Astrocyte (in vitro differentiated cells and primary cell): ENCODE measurements around the gene PTPRN2. TPM values are rescaled to one million over a fixed set of nuclear protein-coding genes. Genes with fewer than 3 reads are reported as not detected.

Experiments used
- DNase-seq: peaks from one replicate; pipeline ENCODE4 v3.0.0-alpha.2; 2010; ENCODE audit warnings: low read depth
- FAIRE-seq: peaks from 2 replicates; lab custom pipeline; 2011; peaks lifted over from hg19 to GRCh38; lab: Jason Lieb, UNC
- H2AFZ ChIP-seq: 2 replicates; pipeline ENCODE4 v1.6.0; 2012; ENCODE audit warnings: low read depth, low read length, inconsistent platforms
- H3K27ac ChIP-seq: 2 replicates; pipeline ENCODE4 v1.5.1; 2011; ENCODE audit warnings: low read depth, low read length, inconsistent platforms
- H3K27me3 ChIP-seq: 2 replicates; pipeline ENCODE4 v1.6.0; 2011; ENCODE audit warnings: low read length, inconsistent platforms; ENCODE audit not compliant: insufficient read depth
- H3K36me3 ChIP-seq: 2 replicates; pipeline ENCODE4 v1.5.1; 2011; ENCODE audit warnings: low read length, inconsistent platforms; ENCODE audit not compliant: insufficient read depth
- H3K4me1 ChIP-seq: 2 replicates; pipeline ENCODE4 v1.5.1; 2011; ENCODE audit warnings: low read length, inconsistent platforms; ENCODE audit not compliant: insufficient read depth
- H3K4me2 ChIP-seq: 2 replicates; pipeline ENCODE4 v1.6.0; 2012; ENCODE audit warnings: low read length, inconsistent platforms
- H3K4me3 ChIP-seq: 2 replicates; pipeline ENCODE4 v1.5.1; 2011; ENCODE audit warnings: low read depth, mild to moderate bottlenecking, low read length, inconsistent platforms; ENCODE audit not compliant: insufficient read depth
- H3K79me2 ChIP-seq: 2 replicates; pipeline ENCODE4 v1.6.0; 2012; ENCODE audit warnings: mild to moderate bottlenecking, low read length, inconsistent platforms; ENCODE audit not compliant: insufficient read depth
- H3K9ac ChIP-seq: 2 replicates; pipeline ENCODE4 v1.6.0; 2012; ENCODE audit warnings: mild to moderate bottlenecking, low read length, inconsistent platforms
- H3K9me3 ChIP-seq: 2 replicates; pipeline ENCODE4 v1.5.1; 2012; ENCODE audit warnings: low read depth, mild to moderate bottlenecking, low read length, inconsistent platforms; ENCODE audit not compliant: insufficient read depth
- H4K20me1 ChIP-seq: 2 replicates; pipeline ENCODE4 v1.6.0; 2012; ENCODE audit warnings: low read length, inconsistent platforms; ENCODE audit not compliant: insufficient read depth
- H3K27ac Mint-ChIP-seq: one replicate; pipeline ENCODE4 v1.8.0; 2021; ENCODE audit warnings: mild to moderate bottlenecking, mixed read lengths; ENCODE audit not compliant: unreplicated experiment
- H3K27me3 Mint-ChIP-seq: one replicate; pipeline ENCODE4 v1.8.0; 2021; ENCODE audit warnings: low read depth, mixed read lengths; ENCODE audit not compliant: unreplicated experiment
- H3K36me3 Mint-ChIP-seq: one replicate; pipeline ENCODE4 v1.8.0; 2021; ENCODE audit warnings: low read depth, mixed read lengths; ENCODE audit not compliant: unreplicated experiment
- H3K4me1 Mint-ChIP-seq: one replicate; pipeline ENCODE4 v1.8.0; 2021; ENCODE audit warnings: low read depth, mixed read lengths; ENCODE audit not compliant: unreplicated experiment
- H3K4me3 Mint-ChIP-seq: one replicate; pipeline ENCODE4 v1.8.0; 2021; ENCODE audit warnings: mild to moderate bottlenecking, moderate library complexity, mixed read lengths; ENCODE audit not compliant: unreplicated experiment
- H3K9me3 Mint-ChIP-seq: one replicate; pipeline ENCODE4 v1.8.0; 2021; ENCODE audit warnings: mild to moderate bottlenecking, mixed read lengths; ENCODE audit not compliant: unreplicated experiment
- EZH2 ChIP-seq: IDR thresholded peaks from 2 replicates; pipeline ENCODE4 v1.6.1; 2012; ENCODE audit warnings: mild to moderate bottlenecking, low read length, inconsistent platforms; ENCODE audit not compliant: insufficient read depth
- total RNA-seq: library from RNA; stranded (reverse); gene quantifications from 2 replicates; pipeline ENCODE4 v1.2.1, GENCODE V29; 2021
- TF ChIP-seq, protein P1 (sequence below): IDR thresholded peaks from 2 replicates; pipeline ENCODE4 v1.5.1; 2011; ENCODE audit warnings: low read depth, mild to moderate bottlenecking, inconsistent platforms, low read length, moderate library complexity; ENCODE audit not compliant: insufficient read depth

PTPRN2 gene
- total RNA-seq, 1 donor from 2014 or later = 0.09 TPM

- H3K27ac ChIP-seq = no peak overlapping the region
- no peaks in the 10 kb centered on the region for H3K27me3 ChIP-seq
- no peak overlapping the region for H3K4me2 ChIP-seq
- no peak overlapping the region for H2AFZ ChIP-seq
- no peak overlapping the region for H3K9ac ChIP-seq
- H3K4me3 ChIP-seq = no peak overlapping the region
- Mint-ChIP-seq H3K4me3 (no peak overlapping the region), H3K4me1 (no peaks in the 10 kb centered on the region), H3K9me3 (peaks cover 12% of the 10 kb centered on the region), H3K36me3 (no peaks in the 10 kb centered on the region), H3K27me3 (no peaks in the 10 kb centered on the region), H3K27ac (no peak overlapping the region)
- peaks cover 9% of the 10 kb centered on the region for H3K9me3 ChIP-seq
- TF ChIP-seq EZH2 = no peak
- TF ChIP-seq, protein P1, sequence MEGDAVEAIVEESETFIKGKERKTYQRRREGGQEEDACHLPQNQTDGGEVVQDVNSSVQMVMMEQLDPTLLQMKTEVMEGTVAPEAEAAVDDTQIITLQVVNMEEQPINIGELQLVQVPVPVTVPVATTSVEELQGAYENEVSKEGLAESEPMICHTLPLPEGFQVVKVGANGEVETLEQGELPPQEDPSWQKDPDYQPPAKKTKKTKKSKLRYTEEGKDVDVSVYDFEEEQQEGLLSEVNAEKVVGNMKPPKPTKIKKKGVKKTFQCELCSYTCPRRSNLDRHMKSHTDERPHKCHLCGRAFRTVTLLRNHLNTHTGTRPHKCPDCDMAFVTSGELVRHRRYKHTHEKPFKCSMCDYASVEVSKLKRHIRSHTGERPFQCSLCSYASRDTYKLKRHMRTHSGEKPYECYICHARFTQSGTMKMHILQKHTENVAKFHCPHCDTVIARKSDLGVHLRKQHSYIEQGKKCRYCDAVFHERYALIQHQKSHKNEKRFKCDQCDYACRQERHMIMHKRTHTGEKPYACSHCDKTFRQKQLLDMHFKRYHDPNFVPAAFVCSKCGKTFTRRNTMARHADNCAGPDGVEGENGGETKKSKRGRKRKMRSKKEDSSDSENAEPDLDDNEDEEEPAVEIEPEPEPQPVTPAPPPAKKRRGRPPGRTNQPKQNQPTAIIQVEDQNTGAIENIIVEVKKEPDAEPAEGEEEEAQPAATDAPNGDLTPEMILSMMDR = no peak
- no peaks in the 10 kb centered on the region for H4K20me1 ChIP-seq
- H3K4me1 ChIP-seq = no peaks in the 10 kb centered on the region
- DNase-seq (no peak), FAIRE-seq (no peak)
- no peaks in the 10 kb centered on the region for H3K79me2 ChIP-seq
- H3K36me3 ChIP-seq = no peaks in the 10 kb centered on the region
Observed at GRCh38 chr7:158454631-158455030, 133.0 kb downstream of the PTPRN2 start.

DNA sequence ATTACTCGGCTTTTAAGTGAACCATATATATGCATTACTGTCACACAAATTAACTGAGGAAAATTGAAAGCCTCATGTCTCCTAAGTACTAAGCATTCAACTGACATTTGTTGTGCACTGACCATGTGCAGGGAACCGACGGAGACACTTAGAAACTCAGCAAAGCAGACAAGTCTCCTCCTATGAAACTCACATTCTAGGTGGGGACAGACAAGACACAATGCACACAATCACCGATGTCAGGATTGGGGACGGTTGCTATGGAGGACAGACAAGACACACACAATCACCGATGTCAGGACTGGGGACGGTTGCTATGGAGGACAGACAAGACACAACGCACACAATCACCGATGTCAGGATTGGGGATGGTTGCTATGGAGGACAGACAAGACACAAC lies 134.0 kb downstream of the PTPRN2 start:
- no peaks in the 10 kb centered on the region for H3K27me3 Mint-ChIP-seq
- DNase-seq (no peak), FAIRE-seq (no peak)
- Histone ChIP-seq H3K36me3 (no peaks in the 10 kb centered on the region), H4K20me1 (no peaks in the 10 kb centered on the region), H3K9me3 (peaks cover 5% of the 10 kb centered on the region), H3K9ac (no peak overlapping the region), H2AFZ (no peak overlapping the region), H3K4me3 (no peak overlapping the region), H3K4me1 (no peaks in the 10 kb centered on the region), H3K4me2 (no peak overlapping the region), H3K79me2 (no peaks in the 10 kb centered on the region), H3K27me3 (no peaks in the 10 kb centered on the region), H3K27ac (no peak overlapping the region)
- no peak overlapping the region for H3K4me3 Mint-ChIP-seq
- no peak overlapping the region for H3K27ac Mint-ChIP-seq
- H3K4me1 Mint-ChIP-seq = no peaks in the 10 kb centered on the region
- peaks cover 12% of the 10 kb centered on the region for H3K9me3 Mint-ChIP-seq
- no peaks in the 10 kb centered on the region for H3K36me3 Mint-ChIP-seq
- no peak for TF ChIP-seq EZH2
- TF ChIP-seq, protein P1 = no peak

DNA sequence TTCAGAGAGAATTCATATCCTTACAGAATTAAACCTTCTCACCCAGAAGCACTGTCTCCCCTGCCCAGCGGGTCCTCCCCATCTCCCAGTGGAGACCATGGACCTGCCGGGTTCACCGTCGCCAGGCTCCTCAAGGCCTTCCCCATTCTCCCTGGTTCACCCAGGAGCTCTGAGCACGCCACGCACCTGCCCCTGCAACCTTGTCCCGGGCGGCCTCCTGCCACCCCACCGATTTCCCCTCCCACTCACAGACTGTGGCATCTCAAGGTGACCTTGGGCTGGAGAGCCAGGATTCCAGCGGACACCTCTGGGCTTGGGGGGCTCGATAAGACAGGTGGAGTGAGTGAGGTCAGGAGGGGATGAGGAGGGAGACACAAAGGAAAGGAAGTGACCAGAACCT lies 135.3 kb downstream of the PTPRN2 start:
- TF ChIP-seq EZH2 = no peak
- TF ChIP-seq, protein P1 = no peak
- Histone ChIP-seq H3K4me1 (no peaks in the 10 kb centered on the region), H4K20me1 (no peaks in the 10 kb centered on the region), H2AFZ (no peak overlapping the region), H3K4me3 (no peak overlapping the region), H3K27me3 (no peaks in the 10 kb centered on the region), H3K36me3 (no peaks in the 10 kb centered on the region), H3K9me3 (peaks cover 4% of the 10 kb centered on the region), H3K4me2 (no peak overlapping the region), H3K27ac (no peak overlapping the region), H3K79me2 (no peaks in the 10 kb centered on the region), H3K9ac (no peak overlapping the region)
- Mint-ChIP-seq H3K4me3 (no peak overlapping the region), H3K27ac (peak overlapping the region; percentile 63), H3K36me3 (no peaks in the 10 kb centered on the region), H3K4me1 (no peaks in the 10 kb centered on the region), H3K27me3 (no peaks in the 10 kb centered on the region), H3K9me3 (peaks cover 12% of the 10 kb centered on the region)
- no peak for DNase-seq
- no peak for FAIRE-seq
